K562 (cell line): Measurements from ENCODE around the gene KCNQ2. TPM values are rescaled to one million over a fixed set of nuclear protein-coding genes. Genes with fewer than 3 reads are reported as not detected.

ENCODE experiments used
- ATAC-seq: fragments of 200-7000 bp; cut with Tn5 transposase; 3 replicates; pipeline ENCODE4 v1.9.1; 2020; ENCODE audit warnings: moderate library complexity
- BruUV-seq: library from RNA; stranded (reverse); fragments of 400-500 nt; replicated peaks from 2 replicates; lab custom pipeline; 2021; lab: Mats Ljungman, UMichigan
- CTCF ChIA-PET: fragments of 300-600 bp; formaldehyde crosslinking; extraction: SDS; loops from one replicate; lab custom pipeline; 2021; ENCODE audit warnings: low intra/inter-chr PET ratio; lab: Yijun Ruan, JAX
- POLR2A ChIA-PET: fragments of 300-600, 350-650 bp; sonication (Branson Sonifier 250); formaldehyde crosslinking; extraction: SDS; loops from one replicate; lab custom pipeline; 2021; ENCODE audit warnings: antibody characterized with exemption, inconsistent platforms; lab: Yijun Ruan, JAX
- DNase-seq, 4 experiments: peaks; one replicate each; pipeline versions ENCODE4 v3.0.0 to v3.0.0-alpha.2; 2011 to 2018; ENCODE audit warnings: low spot score in 3 of 4, mixed read lengths in 3 of 4; ENCODE audit errors: extremely low read depth in 1 of 4
- FAIRE-seq: peaks from 2 replicates; lab custom pipeline; 2011; peaks lifted over from hg19 to GRCh38; lab: Jason Lieb, UNC
- H2AFZ ChIP-seq: 2 replicates; pipeline ENCODE4 v1.6.0; 2011; ENCODE audit warnings: low read depth, low read length, control low read depth, inconsistent platforms
- H3K27ac ChIP-seq: fragments of 200-600 bp; 3 replicates; pipeline ENCODE4 v1.8.0; 2011; ENCODE audit warnings: low read depth, mild to moderate bottlenecking, control low read depth, inconsistent platforms, low read length, moderate library complexity, mixed read lengths; ENCODE audit errors: extremely low read depth
- H3K27me3 ChIP-seq, 2 experiments: fragments of 300-600 bp in 1 of 2; 2 replicates in 1 of 2; 3 replicates in 1 of 2; pipeline versions ENCODE4 v1.6.0 to v1.8.0; 2011; ENCODE audit warnings: inconsistent platforms in 2 of 2, low read length in 2 of 2, mild to moderate bottlenecking in 1 of 2, mixed read lengths in 1 of 2, moderate library complexity in 1 of 2; ENCODE audit not compliant: control insufficient read depth in 2 of 2, insufficient read depth in 2 of 2
- H3K36me3 ChIP-seq: fragments of 300-600 bp; 3 replicates; pipeline ENCODE4 v1.8.0; 2011; ENCODE audit warnings: mild to moderate bottlenecking, low read length, inconsistent platforms; ENCODE audit not compliant: control insufficient read depth, insufficient read depth
- H3K4me1 ChIP-seq, 2 experiments: fragments of 200-600 bp in 1 of 2; replicated peaks in 1 of 2; 2 replicates in 1 of 2; 3 replicates in 1 of 2; pipeline versions ENCODE4 v1.5.1 to v1.8.0; 2011; ENCODE audit warnings: inconsistent platforms in 2 of 2, low read length in 2 of 2, mild to moderate bottlenecking in 1 of 2, mixed read lengths in 1 of 2, moderate library complexity in 1 of 2; ENCODE audit not compliant: control insufficient read depth in 2 of 2, insufficient read depth in 2 of 2
- H3K4me2 ChIP-seq: 2 replicates; pipeline ENCODE4 v1.6.1; 2011; ENCODE audit warnings: low read length, control low read depth, inconsistent platforms, mixed read lengths; ENCODE audit not compliant: insufficient read depth
- H3K4me3 ChIP-seq: fragments of 200-600 bp; sonication (generic), shearing (Covaris generic); 2 replicates; pipeline ENCODE4 v1.5.1; 2016; ENCODE audit warnings: control low read depth, inconsistent platforms
- H3K79me2 ChIP-seq: fragments of 200-600 bp; 3 replicates; pipeline ENCODE4 v1.8.0; 2011; ENCODE audit warnings: low read length, inconsistent platforms; ENCODE audit not compliant: control insufficient read depth, insufficient read depth
- H3K9ac ChIP-seq, 2 experiments: 2 replicates each; pipeline versions ENCODE4 v1.6.0 to v1.6.1; 2011; ENCODE audit warnings: low read depth in 2 of 2, low read length in 2 of 2, control low read depth in 1 of 2, inconsistent platforms in 1 of 2, mild to moderate bottlenecking in 1 of 2, mixed read lengths in 1 of 2; ENCODE audit not compliant: insufficient read depth in 1 of 2
- H3K9me1 ChIP-seq: one replicate; pipeline ENCODE4 v1.6.0; 2011; ENCODE audit warnings: inconsistent platforms, mild to moderate bottlenecking, low read length, moderate library complexity; ENCODE audit not compliant: control insufficient read depth, insufficient read depth
- H3K9me3 ChIP-seq: replicated peaks from 2 replicates; pipeline ENCODE4 v1.5.1; 2011; ENCODE audit warnings: low read depth, low read length, inconsistent platforms; ENCODE audit not compliant: control insufficient read depth, insufficient read depth
- H4K20me1 ChIP-seq: replicated peaks from 2 replicates; pipeline ENCODE4 v1.6.1; 2011; ENCODE audit warnings: low read length, inconsistent platforms, mixed read lengths; ENCODE audit not compliant: control insufficient read depth, insufficient read depth
- BCL6 ChIP-seq: fragments of 250-450 bp; sonication (Bioruptor Pico); IDR thresholded peaks from 2 replicates; pipeline ENCODE4 v1.4.0; 2020
- BRCA1 ChIP-seq, 2 experiments: fragments of 450-650 bp in 1 of 2; sonication (generic) in 1 of 2; formaldehyde crosslinking in 1 of 2; IDR thresholded peaks; 2 replicates each; pipeline versions ENCODE4 v1.5.0 to v1.6.1; 2017 to 2020; ENCODE audit warnings: mild to moderate bottlenecking in 1 of 2, missing genetic modification reagents in 1 of 2
- ELF4 ChIP-seq: fragments of 450-650 bp; formaldehyde crosslinking; IDR thresholded peaks from 2 replicates; pipeline ENCODE4 v1.4.0; 2022; ENCODE audit warnings: missing genetic modification characterization
- HLTF ChIP-seq: fragments of 450-650 bp; IDR thresholded peaks from 2 replicates; pipeline ENCODE4 v1.6.1; 2016
- HOXB6 ChIP-seq: fragments of 250-450 bp; sonication (Bioruptor Pico); IDR thresholded peaks from 2 replicates; pipeline ENCODE4 v1.5.1; 2022; ENCODE audit warnings: mild to moderate bottlenecking, borderline replicate concordance
- KDM5B ChIP-seq: fragments of 200-600 bp; sonication (generic); IDR thresholded peaks from 2 replicates; pipeline ENCODE4 v1.6.1; 2012; ENCODE audit warnings: low read depth, mild to moderate bottlenecking, moderate library complexity, low read length, control low read depth, inconsistent platforms; ENCODE audit not compliant: insufficient replicate concordance
- MCM2 ChIP-seq: fragments of 450-650 bp; IDR thresholded peaks from 2 replicates; pipeline ENCODE4 v1.6.1; 2017; ENCODE audit warnings: low read depth, mild to moderate bottlenecking
- MEF2D ChIP-seq: conservative IDR thresholded peaks from 2 replicates; pipeline ENCODE4 v1.6.1; 2016; ENCODE audit warnings: low read depth, missing genetic modification characterization, missing compliant biosample characterization
- NFATC3 ChIP-seq: fragments of 450-650 bp; IDR thresholded peaks from 2 replicates; pipeline ENCODE4 v1.6.1; 2017; ENCODE audit warnings: mild to moderate bottlenecking
- PRPF4 ChIP-seq: fragments of 200-400 bp; formaldehyde crosslinking; IDR thresholded peaks from one replicate; pipeline ENCODE4 v1.6.1; 2017; ENCODE audit warnings: low read length, low read depth, mild to moderate bottlenecking; ENCODE audit not compliant: insufficient read depth, poor library complexity, severe bottlenecking
- RREB1 ChIP-seq: fragments of 250-450 bp; sonication (Bioruptor Pico); IDR thresholded peaks from 2 replicates; pipeline ENCODE4 v1.4.0; 2020
- TRIM25 ChIP-seq: fragments of 450-650 bp; IDR thresholded peaks from 2 replicates; pipeline ENCODE4 v1.7.0; 2016; ENCODE audit warnings: borderline replicate concordance
- ZNF347 ChIP-seq: fragments of 450-650 bp; formaldehyde crosslinking; IDR thresholded peaks from 2 replicates; pipeline ENCODE4 v1.4.0; 2020; ENCODE audit warnings: low read depth, mild to moderate bottlenecking, moderate library complexity
- ZNF436 ChIP-seq: fragments of 250-450, 450-650 bp; sonication (Bioruptor Pico); formaldehyde crosslinking; IDR thresholded peaks from 2 replicates; pipeline ENCODE4 v1.7.0; 2020; ENCODE audit warnings: mild to moderate bottlenecking
- ZNF512 ChIP-seq: IDR thresholded peaks from 2 replicates; pipeline ENCODE4 v1.6.1; 2016; ENCODE audit warnings: missing genetic modification characterization, missing compliant biosample characterization
- WGBS: fragments of 100-300 bp; shearing (Covaris generic); methylation state at CpG from one replicate; pipeline ENCODE4 v1.1.6; 2016; ENCODE audit warnings: low coverage, mixed read lengths; ENCODE audit not compliant: insufficient coverage; ENCODE audit errors: missing lambda C conversion rate; 5-methylcytosine and 5-hydroxymethylcytosine counted together
- in situ Hi-C: fragments of 300-500 bp; cut with MboI; formaldehyde crosslinking; loops from 4 replicates; pipeline ENCODE4 v1.15.0; 2018; ENCODE audit warnings: inconsistent platforms, mixed read lengths
- intact Hi-C: fragments of 100-400 bp; cut with micrococcal nuclease; formaldehyde crosslinking; loops from 2 replicates; pipeline ENCODE4 v1.14.2; 2022
- polyA plus RNA-seq, 8 experiments: library from polyadenylated mRNA; depleted of rRNA in 4 of 8; stranded (reverse) in 5 of 8; unstranded in 3 of 8; fragments of >200 nt; fragmentation: Nextera tagmentation in 2 of 8; fragmentation: Illumina TruSeq in 1 of 8; extraction: Ambion mirVana in 2 of 8; extraction: Trizol in 1 of 8; gene quantifications; 2 replicates each; pipeline versions ENCODE4 v1.2.1 to v1.2.3, GENCODE V29; 2011 to 2014; ENCODE audit warnings: inconsistent platforms in 1 of 8, missing spikeins in 1 of 8
- total RNA-seq, 7 experiments: library from RNA; depleted of rRNA in 6 of 7; stranded (reverse); fragments of >200 nt in 6 of 7; fragmentation: Illumina TruSeq in 2 of 7; extraction: Trizol in 2 of 7; gene quantifications; 2 replicates each; pipeline versions ENCODE4 v1.2.1 to v1.2.3, GENCODE V29; 2011 to 2021; ENCODE audit warnings: low replicate concordance in 1 of 7

The KCNQ2 gene
- total and polyA plus RNA-seq, 9 of the 15 experiments (the other 6 are each of a cell fraction or from before 2014, with no cell fraction given), result 0.13 to 0.16 TPM; not detected in 7

GRCh38 chr20:63449025-63449424 is 23.4 kb downstream of the KCNQ2 start:
- H4K20me1 ChIP-seq, result 0 out of 2 replicates have a peak, but pooled peaks cover 6% of the 10 kb centered on the region
- H3K79me2 ChIP-seq, result no peaks in the 10 kb centered on the region
- H3K27ac ChIP-seq, result no peak overlapping the region
- H3K4me1 ChIP-seq, result peaks cover 0 to 36% of the 10 kb centered on the region in 2 experiments; a peak in 2 of 5 replicates
- no peaks in the 10 kb centered on the region for H3K9me1 ChIP-seq
- intact Hi-C loops, result no loop called here
- no peak overlapping the region; a peak in 1 of 4 replicates for H3K9ac ChIP-seq
- H3K27me3 ChIP-seq, result peaks cover 24 to 55% of the 10 kb centered on the region in 2 experiments; a peak in 4 of 5 replicates
- POLR2A ChIA-PET, result interaction anchor here (0.7 kb wide), 1 partner anchor 603 kb away, joined by 4 read pairs; no protein-coding TSS in a partner anchor
- ATAC-seq (no peak), FAIRE-seq (no peak), DNase-seq (no peak)
- no TSS peak for BruUV-seq
- in situ Hi-C loops, result no loop called here
- no peaks in the 10 kb centered on the region for H3K9me3 ChIP-seq
- no peak overlapping the region for H2AFZ ChIP-seq
- H3K4me3 ChIP-seq, result no peak overlapping the region
- 3% methylated on average over 5 of the region's 5 CpGs for WGBS
- H3K4me2 ChIP-seq, result no peak overlapping the region
- CTCF ChIA-PET, result no interaction called here
- no peaks in the 10 kb centered on the region for H3K36me3 ChIP-seq
- TF ChIP-seq MEF2D (tag), result no peak
- no peak for TF ChIP-seq ZNF512 (tag)
- no peak for TF ChIP-seq HOXB6 (CRISPR knock-in tag)
- no peak for TF ChIP-seq ZNF347 (CRISPR knock-in tag)
- no peak for TF ChIP-seq RREB1 (CRISPR knock-in tag)
- no peak for TF ChIP-seq ELF4 (CRISPR knock-in tag)
- no peak for TF ChIP-seq MCM2
- no peak for TF ChIP-seq HLTF
- no peak for TF ChIP-seq NFATC3
- TF ChIP-seq PRPF4, result no peak
- TF ChIP-seq KDM5B, result no peak
- no peak for TF ChIP-seq BRCA1 (IDR thresholded peaks at IDR 0.05)
- TF ChIP-seq BRCA1 (CRISPR knock-in tag; IDR thresholded peaks at IDR 0.05), result no peak
- no peak for TF ChIP-seq ZNF436 (CRISPR knock-in tag)
- no peak for TF ChIP-seq BCL6
- no peak for TF ChIP-seq TRIM25
